NCI-H510A (cell line): ENCODE results near the gene TK2.
"Not testable (repeated sequence)": the region's sequence is repeated elsewhere in the genome, so short reads cannot be mapped to it uniquely, and the experiment has no call there.

Experiments
- DNase-seq: peaks from one replicate; lab custom pipeline; 2025; lab: John Stamatoyannopoulos, UW

The TK2 gene

DNA sequence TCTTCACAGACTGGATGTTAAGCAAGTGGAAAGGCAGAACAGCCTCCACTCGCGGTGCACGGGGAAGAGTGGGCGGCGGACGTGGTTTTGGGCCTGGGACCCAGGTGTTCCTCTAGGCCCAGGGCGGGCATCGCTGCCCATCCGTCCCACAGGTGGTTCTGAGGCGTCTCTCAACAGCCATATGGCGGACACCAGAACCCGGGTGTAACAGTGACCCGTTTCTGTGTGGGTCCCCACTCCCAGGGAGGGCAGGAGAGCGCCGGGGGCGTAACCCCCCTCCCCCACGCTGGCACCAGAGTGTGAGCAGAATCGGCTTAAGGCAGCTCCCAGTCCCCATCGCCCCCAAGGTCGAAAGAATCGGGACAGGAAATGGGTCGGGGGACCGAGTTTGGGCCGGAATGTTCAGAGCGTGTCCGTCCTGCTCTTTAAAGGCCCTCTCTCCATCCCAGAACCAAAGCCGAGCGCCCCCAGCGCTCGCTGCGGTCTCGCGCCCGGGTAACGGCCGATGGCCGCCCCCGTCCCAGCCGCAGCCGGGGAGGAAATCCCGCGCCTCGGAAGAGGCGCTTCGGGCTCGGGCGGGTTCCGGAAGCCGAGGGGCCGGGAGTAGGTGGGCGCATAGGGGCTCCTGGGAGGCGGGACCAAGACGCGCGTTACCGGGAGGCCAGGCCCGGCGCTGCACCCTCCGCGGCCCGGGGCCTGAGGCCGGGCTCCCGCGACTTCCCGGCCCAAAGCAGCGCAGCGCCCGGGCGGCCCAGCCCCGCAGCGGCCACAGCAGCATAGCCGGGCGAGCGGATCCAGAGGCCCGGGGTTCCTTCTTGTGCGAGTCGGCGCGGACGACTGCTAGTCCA is at the start of gene TK2:
TSS of gene TK2 (minus strand) at position 839 of the 848 bp plus-strand sequence. CDS start at position 778, 61 bp downstream.
- no peak for DNase-seq

DNA sequence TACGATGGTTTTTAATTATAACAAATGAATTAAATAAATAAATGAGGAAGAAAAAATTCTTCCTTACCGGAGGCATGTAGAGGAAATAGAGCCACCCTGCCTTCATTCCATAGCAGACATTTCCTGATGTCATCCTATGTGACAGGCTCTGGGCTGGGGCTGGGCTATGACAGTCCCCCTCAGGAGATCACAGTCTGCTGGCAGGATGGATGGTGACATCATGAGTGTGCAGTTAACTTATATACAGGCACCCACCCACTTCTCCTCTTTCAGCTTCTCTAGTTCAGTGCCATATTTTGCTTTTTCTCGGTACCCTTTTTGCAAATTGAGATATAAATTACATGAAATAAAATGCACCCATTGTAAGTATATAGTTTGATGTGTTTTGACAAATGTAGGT is 48.2 kb upstream of the TK2 start:
- no peak for DNase-seq

DNA sequence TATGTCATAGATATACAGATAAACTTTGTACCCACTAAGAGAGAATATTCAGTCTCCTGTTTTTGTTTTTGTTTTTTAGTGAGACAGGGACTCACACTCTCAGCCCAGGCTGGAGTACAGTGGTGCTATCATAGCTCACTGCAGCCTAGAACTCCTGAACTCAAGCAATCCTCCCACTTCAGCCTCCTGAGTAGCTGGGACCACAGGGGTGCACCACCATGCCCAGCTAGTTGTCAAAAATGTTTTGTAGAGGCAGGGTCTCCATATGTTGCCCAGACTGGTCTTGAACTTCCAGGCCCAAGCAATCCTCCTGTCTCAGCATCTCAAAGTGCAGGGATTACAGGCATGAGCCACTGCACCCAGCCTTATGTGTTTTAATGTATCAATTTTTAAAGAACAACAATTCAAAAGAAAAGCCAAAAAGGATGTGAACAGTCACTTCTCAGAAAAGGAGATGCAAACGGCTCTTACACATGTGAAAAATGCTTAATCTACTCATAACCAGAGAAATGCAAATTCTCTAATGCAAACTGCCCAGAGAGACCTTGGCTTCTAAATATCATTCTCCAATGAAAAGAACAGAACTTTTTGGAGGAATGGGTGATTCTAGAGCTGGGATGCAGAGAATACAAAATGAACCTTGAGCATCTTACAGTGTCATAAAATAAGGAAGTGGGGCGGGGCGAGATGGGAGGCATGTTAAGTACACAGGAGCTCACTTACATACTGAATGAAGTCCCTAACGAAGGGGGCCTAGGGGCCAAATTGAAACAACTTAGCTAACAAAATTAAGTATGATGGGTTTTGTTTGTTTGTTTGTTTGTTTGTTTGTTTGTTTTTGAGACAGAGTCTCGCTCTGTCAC is 47.3 kb upstream of the TK2 start:
- DNase-seq: no peak

DNA sequence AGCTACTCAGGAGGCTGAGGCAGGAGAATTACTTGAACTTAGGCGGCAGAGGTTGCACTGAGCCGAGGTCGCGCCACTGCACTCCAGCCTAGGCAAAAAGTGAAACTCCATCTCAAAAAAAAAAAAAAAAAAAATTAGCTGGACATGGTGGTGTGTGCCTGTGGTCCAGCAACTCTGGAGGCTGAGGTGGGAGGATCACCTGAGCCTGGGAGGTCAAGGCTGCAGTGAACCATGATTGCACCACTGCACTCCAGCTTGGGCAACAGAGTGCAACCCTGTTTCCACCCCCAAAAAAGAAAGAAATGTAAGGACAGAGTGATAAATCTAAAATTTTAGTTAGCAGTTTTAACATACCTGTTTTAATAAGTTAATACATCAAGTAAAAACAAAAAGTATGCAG is 46.6 kb upstream of the TK2 start:
- DNase-seq: not testable (repeated sequence)

DNA sequence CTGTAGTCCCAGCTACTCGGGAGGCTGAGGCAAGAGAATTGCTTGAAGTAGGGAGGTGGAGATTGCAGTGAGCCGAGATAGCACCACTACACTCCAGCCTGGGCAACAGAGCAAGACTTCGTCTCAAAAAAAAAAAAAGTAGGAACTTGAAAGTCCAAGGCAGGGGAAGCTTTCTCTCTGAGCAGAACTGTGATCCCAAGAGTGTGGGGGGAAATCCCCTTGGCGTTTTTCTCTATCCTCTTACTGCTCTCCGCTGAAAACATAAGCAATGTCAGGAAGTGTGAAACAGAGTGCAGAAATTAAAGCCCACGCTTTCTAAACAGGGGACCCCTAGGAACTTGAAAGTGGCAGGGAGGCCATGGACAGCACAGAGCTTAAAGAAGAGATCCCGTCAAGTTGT is 44.8 kb upstream of the TK2 start:
- DNase-seq: no peak

DNA sequence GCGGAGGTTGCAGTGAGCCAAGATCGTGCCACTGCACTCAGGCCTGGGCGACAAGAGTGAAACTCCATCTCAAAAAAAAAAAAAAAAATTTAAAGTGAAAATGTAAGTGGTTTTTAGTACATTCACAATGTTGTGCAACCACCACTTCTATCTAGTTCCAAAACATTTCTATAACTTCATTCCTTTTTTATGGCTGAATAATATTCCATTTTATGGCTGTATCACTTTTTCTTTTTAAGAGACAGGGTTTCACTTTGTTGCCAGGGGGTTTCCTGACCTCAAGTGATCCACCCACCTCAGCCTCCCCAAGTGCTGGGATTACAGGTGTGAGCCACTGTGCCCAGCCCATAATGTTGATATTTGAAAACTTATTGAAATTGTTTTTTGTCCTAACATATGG is 42.9 kb upstream of the TK2 start:
- no peak for DNase-seq

DNA sequence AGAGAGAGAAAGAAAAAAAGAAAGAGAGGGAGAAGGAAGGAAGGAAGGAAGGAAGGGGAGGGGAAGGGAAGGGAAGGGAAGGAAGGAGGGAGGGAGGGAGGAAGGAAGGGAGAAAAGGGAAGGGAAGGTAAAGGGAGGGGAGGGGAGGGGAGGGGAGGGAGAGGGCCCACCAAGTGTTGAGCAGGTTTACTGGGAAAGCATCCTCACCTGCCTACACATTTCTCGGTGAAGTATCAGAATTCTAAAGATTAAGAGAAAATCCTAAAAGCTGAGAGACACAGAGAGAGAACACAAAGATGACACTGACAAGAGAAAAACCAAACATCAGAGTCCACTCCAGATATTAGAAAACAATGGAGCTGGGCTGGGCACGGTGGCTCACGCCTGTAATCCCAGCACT is 42.3 kb upstream of the TK2 start:
- DNase-seq: no peak

DNA sequence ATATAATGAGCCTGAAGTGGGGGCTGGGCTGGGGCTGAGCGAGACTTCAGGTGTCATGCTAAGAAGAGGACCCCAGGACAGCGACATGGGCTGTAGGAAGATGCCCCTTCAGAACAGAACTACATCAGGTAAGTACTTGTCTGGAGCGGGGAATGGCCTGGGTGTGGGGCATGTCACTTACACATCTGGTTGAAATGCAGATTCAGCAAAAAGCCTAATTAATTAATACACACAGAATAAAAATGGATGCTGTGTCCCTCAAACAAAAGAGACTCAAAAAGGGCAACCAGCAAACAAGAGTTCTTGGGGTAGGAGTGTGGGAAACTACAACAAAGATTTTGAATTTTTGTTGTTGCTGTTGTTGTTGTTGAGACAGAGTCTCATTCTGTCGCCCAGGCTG is 41.1 kb upstream of the TK2 start:
- DNase-seq: no peak

DNA sequence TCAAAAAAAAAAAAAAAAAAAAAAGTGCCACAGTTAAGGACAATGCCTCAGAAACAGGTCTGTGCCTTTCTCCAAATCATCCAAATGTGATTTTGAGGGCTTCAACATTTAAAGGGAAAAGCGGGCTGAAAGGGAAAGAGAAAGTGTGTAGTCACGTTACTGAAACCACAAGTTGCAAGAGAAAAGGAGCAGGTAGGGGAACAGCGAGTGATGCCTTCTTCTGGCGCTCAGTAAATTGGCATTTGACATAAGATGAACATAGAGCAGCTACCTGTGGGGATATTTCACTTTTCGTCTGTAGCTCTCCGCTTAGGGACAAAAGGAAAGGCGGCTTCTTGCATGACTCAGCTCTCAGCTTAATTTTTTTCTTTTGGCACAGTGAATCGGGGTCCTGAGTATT is 40.4 kb upstream of the TK2 start:
- no peak for DNase-seq

DNA sequence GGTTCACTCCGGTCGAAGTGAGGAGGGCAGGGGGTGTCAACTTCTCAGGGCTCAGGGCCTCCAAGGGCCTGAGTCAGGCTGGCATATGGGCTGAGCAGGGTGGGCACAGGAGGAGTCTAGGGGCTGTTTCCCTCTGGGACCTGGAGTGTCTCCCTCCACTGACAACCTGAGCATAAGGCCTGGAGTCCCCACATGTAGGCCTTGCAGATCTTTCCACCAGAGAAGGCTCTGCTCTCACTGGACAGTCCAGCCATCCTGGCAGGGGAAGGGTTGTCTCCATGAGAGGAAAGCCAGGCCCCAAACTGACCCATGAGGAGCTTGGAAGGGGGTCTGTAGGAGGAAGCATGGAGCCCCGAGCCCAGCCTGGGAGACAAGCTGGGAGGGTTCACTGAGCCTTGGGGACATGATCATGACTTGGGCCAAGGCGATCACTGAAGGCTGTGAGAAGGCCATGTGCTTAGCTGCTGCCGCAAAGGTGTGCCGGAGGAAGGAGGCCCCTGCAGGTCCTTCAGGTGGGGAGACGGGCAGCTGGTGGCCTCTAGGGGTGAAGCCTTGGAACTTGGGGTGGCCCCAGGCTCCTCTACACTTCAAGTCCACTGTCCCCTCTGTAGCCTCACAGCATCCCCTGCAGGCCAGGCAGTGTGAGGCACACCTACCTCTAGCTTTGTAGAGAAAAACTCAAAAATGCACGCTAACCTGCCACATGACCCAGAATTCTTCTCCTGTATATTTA is 39.2 kb upstream of the TK2 start:
- DNase-seq: no peak

DNA sequence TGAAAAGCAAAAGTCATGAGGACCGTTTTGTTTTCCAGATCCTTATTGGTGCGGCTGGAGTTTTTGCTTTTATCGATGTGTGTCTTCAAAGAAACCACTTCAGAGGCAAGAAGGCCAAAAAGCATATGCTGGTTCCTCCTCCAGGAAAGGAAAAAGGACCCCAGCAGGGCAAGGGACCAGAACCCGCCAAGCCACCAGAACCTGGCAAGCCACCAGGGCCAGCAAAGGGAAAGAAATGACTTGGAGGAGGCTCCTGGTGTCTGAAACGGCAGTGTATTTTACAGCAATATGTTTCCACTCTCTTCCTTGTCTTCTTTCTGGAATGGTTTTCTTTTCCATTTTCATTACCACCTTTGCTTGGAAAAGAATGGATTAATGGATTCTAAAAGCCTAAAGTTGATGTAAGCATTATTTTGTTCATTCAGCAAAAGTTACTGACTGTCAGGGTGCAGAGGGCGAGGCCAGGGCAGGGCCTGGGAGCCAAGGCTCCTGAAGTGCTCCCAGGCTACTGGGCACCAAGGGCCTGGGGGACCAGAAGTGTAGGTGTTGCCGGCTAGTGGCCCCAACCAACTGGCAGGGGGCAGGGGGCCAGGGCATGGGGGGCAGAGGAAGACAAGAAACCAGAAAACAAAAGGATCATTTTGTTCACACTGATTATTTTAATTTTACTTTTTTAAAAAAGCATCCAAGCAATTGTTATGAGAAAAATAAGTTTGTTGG is 38.1 kb upstream of the TK2 start:
- DNase-seq: no peak

DNA sequence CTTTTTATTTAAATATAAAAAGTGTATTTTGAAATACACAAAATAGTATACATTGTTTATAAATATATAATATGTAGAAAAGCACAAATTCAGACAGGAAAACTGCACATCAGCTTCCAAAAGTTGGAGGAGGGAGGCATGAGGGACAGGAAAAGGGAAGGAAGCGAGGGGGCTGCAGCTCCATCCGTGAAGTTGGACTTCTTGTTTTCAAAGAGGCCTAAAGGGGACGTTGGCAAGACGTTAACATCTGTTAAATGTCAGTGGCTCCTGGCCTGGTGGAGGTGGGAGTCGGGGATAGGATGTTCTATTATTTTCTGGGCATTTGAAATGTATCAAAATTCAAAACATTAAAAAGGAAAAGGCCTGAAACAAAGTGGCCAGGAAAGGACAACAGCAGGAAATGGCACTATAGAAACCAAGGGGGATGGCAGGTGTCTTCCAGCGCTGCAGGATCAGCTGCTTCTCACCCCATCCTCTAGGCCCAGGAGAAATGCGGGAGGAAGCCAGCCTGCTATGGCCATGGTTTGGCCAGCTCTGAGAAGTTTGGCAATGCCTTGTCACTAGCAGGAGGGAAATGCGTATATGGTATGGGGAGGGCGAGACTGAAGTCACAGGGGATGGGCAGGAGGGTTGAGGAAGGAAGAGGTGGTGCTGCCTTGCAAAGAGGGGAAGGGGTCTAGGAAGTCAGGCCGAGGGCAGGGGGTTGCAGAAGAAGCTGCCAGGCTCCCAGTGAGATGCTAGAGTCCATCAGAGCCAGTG is 35.7 kb upstream of the TK2 start:
- DNase-seq: no peak

DNA sequence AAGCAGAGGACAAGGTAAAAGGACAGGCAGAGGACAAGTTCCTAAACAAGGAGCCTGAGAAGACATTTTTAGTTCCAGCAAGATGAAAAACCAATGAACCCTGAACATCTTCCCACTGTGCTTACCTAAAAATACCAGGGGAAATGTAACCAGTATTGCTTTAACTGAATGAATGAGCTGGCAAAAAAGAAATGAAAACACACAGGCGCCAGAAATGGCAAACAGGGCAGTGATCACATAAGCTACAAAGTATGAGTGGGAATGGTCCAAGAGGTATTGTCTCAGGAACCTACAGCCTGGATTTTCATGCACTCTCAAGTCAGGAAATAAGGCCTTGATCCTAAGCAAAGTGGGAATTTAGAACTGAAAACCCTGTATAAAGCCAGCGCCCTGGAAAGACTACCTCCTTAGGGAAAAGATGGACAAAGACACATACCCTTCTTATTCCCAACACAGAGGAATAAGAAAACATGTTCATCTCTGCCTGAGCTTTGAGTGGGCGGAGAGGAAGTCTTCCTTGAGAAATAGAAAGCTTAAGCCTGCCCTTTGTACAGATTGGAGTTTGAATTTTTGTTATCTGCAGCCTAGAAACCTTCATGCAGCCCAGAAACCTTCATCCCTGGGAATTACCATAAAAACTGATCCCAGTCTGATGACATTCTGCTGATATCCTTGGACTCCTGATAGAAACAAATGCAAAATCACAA is 31.5 kb upstream of the TK2 start:
- no peak for DNase-seq

DNA sequence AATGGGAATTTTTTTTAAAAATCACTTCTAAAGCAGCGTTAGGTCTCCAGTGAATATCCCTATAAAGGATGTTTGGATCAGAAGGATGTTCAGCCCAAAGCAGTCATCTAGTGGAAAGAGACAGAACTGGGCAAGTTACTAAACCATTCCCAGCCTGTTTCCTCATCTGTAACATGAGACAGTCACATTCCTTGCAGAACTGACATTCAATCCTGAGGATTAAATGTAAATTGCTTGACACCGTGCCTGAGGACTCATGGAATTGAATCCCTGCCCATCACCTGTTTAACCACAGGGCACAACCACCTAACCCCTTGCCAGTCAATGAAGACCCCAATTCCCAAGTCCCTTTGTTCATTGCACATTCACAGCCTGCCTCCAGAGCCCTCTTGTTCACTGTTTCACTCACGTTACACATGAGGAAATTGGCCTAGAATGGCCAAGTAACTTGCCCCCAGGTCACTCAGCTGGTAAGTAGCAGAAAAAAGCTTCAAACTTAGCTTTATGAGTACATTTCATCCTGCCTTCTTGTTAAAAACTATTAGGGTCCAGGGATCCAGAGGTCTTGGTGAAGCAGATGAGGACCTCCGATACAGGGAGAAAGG is 30.8 kb upstream of the TK2 start:
- DNase-seq: no peak

DNA sequence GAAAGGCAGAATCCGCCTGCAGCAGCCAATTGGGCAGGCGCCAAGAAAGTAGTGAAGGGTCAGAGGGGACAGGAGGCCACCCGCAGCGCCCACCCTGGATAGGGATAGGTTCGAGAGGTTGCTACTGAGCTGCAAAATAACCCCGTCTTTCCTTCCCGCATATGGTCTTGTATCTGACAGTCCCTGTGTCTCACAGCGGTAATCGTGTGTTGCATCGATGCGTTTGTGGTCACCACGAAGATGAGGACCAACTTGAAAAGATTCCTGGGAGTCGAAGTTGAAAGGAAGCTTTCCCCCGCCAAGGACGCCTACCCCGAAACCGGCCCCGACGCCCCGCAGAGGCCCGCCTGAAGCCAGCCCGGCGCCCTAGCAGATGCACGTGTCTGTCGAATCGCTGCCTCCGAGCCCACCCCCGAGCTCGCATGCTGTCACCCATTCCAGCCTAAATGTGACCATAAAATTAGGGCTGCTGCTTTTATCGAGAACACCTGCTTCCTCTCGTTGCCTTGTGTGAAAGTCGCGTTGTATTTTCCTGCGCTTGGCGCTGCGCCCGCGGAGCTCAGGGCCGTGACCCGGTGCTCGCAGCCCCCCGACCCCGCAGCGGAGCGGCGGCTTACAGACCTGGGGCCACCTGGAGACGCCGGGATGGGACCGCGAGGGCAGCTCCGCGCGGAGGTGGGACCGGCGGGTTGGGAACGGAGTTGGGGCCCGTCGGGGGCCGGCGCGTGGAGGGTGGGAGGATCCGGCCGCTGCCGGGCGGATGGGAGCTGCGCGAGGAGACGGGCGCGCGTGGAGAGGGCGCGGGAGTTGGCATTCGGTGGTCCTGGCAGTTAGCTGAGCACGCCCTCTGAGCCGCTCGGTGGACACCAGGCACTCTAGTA is 29.0 kb upstream of the TK2 start, which contains the start of gene CMTM2:
TSS of gene CMTM2 (plus strand) at position 813 of the 881 bp plus-strand sequence. CDS start 145 bp downstream, outside the sequence.
- DNase-seq: no peak

DNA sequence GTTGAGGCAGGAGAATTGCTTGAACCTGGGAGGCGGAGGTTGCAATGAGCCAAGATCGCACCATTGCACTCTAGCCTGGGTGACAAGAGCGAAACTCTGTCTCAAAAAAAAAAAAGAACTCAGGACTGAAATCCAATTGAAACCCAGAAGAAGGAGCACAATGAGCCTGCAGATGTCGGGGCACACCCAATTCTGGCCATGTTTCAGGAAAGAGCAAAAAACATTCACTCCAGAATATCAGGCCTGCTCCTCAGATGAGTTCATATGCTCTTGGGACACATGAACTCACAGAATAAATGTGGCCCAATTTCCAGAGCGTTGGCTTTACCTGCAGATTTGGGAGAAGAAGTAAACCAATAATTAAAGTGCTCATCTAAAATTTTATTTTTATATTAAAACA is 26.4 kb upstream of the TK2 start:
- no peak for DNase-seq

DNA sequence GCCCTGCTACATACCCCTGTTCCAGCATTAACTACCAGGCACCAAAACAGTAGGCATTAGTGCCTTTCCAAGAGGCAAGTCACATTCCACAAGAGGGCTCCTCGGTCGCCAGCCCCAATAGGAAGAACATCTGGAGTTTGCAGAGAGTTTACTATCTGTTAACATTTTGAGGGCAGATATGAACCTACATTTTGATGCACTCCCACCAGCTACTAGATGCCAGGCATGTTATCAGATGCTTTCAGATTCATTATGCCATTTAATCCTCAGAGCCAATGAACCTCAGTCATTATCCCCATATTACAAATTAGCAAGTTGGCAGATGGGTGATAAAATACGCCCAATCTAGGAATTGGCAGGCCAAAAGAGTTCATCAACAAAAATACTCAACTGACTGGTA is 25.1 kb upstream of the TK2 start:
- no peak for DNase-seq

DNA sequence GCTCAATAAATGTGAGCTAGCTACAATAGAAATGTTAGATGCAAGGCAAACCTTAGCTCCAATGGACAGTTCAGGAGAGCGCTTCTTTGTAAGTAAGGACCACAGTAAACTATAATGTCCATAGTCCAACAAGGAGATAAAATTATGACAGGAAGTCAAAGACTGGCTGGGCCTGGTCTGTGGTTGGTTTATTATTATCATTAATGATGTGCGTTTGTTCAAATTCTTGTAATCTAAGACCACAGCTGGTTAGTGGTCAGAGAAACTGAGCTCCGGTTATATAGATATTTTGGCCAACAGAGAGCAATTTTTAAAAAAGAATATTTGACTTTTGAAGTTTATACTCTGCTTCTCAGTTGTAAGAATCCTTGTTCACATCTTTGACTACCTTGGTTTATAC is 24.6 kb upstream of the TK2 start:
- DNase-seq: no peak

DNA sequence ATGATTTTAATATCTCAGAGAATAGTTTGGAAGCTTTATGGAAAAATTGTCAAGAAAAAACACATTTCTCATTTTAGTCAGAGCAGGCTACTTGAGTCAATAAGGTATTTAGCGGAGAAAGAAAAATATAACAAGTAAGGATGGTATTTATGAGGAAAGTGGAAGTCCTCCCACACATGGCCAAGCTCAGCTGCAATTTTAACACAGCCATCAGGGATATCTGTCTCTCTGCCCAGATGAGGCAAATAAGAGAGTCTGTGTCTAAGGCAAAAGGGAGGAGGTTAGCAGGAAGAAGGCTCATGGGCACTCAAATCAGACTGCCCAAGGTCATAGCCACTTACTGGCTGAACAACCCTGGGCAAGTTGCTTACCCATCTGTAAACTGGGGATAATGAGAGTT is 24.2 kb upstream of the TK2 start:
- DNase-seq: no peak
